GM21529 (cell line): ENCODE results near the gene HPCAL1.

Experiments
- ATAC-seq: cut with Tn5 transposase; IDR thresholded peaks from one replicate; pipeline ENCODE4 v1.9.1; 2021; ENCODE audit not compliant: unreplicated experiment

HPCAL1 gene

DNA sequence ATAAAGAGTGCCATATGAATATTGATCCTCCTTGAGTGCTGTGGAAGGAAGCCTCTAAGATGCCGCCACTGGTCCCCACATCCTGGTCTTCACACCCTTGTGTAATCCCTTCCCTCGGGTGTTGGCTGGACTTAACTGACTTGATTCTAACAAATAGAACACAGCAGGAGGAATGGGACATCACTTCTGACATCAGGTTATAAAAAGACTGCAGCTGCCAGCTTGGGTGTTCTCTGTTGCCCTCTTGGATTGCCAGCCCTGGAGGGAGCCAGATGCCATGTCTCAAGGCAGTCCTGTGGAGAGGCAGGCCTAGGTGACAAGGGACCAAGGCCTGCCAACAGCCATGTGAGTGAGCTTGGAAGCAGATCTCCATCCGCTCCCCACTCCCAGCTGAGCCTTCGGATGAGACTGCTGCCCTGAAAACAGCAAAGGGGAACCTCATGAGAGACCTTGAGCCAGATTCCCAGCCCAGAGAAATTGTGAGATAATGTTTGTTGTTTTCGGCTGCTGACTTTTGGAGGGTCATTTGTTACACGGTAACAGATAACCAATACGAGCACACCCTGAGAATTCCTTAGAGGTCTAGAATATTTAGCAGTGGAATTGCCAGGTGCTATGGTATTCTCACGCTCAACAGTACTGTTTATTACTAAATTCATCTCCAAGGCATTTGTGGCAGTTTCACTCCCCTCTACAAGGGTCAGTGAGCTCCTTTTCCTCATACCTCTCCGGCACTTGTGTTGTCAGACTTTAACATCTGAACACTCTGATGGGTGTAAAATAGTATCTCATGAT, 32.5 kb downstream of the HPCAL1 start:
- no peak for ATAC-seq

DNA sequence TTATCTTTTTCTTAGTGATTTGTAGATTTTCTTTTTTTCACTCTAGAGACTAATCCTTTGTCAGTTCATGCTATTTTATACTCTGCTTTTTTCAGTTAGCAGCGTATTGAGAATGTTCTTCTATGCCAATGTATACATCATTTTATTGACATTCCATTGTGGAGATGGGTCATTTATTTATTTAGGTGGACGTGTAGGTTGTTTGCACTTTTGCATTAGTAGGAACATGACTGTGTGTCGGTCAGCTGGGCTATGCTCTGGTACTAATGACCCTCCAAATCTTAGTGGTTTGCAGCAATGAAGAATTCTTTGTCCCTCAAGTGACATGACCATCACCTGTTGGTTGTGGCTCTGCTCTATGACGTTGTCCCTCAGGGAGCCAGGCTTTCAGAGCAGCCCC, 33.6 kb downstream of the HPCAL1 start:
- no peak for ATAC-seq

GRCh38 chr2:10337449-10338269, 35.0 kb downstream of the HPCAL1 start:
- ATAC-seq = no peak

- ATAC-seq = no peak
Measured at GRCh38 chr2:10338270-10339188, 35.8 kb downstream of the HPCAL1 start.

DNA sequence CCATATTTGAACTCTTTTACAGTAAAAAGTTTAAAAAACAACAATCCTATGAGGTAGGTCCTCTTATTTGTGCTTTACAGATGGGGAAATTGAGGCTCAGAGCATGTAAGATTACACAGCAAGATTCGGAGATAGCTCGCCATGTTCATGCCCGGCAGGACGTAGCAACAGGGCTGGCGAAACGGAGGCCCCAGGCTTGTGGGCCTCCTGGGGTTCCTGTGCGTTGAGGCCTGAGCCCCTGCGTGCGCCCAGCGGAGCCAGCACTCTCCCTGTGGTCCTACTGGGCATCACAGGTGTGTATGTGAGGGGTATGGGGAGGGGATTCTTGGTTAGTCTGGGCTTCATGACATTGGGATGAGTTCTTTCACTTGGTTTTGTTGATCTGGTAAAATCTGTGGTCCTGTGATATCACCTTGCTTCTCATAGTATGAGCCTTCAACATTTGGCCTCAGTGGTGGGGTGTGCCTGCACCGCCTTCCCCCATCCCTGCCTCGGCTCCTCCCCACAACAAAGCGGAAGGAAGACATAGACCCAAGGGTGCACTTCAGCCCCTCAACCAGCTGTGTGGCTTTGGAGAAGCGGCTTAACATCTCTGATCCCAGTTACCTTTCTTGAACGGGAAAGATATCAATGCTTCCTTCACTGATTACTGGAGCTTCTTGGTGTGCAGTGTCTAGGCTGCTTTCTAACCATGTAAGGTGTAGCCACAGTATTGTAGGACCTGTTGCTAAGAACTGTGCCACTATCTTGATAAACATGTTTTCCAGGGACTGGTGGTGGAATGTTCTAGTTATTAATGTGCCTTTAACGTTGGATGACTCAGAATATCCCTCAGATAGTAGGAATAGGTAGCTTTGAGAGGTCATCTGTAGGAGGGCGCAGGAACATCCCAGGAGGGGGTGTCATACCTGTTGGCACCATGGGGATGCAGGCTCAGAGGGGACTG, 37.2 kb downstream of the HPCAL1 start:
- no peak for ATAC-seq

DNA sequence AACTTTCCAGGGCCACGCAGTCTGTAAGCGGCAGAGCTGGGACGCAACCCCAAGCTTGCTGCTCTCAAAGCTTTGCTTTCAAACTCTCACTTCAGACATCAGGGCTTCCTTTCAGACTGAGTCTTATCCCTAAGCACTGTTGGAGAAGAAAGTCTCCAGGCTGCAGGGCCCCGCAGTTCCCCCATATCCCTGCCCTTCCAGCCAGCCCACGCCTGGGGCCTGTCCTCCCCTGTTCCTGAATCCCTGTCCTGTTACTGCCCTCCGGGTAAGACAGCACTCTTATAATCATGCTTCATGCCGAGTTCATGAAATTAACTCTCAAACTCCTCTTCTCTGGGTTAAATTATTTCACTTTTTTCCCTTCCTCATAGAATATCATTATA, 37.9 kb downstream of the HPCAL1 start:
- ATAC-seq = no peak

DNA sequence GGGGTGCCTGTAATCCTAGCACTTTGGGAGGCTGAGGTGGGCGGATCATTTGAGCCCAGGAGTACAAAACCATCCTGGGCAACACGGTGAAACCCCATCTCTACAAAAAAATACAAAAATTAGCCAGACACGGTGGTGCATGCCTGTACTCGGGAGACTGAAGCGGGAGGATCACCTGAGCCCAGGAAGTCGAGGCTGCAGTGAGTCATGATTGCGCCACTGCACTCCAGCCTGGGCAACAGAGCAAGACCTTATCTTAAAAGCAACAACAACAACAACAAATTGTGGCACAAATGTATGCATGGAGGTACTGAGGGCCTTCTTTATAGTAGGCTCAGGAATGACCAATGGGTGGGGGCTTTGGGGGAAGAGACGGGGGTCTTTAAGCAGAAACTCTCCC, 38.5 kb downstream of the HPCAL1 start:
- no peak for ATAC-seq

DNA sequence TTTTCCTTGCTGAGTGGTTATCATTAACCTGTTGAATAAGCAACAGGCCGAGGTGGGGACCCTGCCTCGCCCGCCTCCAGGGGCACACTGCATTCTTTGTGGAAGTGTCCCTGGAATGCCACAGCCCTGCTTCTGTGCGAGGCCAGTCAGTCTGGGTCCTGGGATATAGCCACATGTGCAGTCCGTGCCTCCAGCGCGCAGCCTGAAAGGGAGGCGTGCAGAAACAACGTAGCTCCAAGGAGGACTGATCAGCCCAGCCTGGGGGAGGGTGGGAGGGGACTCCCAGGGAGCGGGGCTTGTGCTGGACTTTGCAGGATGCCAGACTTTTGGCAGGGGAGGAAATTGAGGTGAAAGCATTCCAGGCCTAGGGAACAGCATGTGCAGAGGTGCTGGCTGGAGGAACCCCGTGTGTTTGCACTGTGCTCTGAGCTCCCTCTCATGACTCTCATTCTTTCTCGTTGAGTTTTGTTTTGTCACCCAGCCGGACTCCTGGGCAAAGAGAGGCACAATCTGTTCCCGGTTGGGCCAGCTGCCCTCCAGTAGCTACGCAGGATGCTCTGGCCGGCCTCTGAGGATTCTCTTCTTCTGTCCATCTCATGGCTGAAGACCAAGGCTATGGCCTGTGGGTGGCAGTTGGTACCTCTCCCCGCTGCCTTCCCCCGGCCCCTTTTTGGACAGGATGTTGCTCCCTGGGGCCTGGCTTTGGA, 39.7 kb downstream of the HPCAL1 start:
- ATAC-seq = no peak

DNA sequence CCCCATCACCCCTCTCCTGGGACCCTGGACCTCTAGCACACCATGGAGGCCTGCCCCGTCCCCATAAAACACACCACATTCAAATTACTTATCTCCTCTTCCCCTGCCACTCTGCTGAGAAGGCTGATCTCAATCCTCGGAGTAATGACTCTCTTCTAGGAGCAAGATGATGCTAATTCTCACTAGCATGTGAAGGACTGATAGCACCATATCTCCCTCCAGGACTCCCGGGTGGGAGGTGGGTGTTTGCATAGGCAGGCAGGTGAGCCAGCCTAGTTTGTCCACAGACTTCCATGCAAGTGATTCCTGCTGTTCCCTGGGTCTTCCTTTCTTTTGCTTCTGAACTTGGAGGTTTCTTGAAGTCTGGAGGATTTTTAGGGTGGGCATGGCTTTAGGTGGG, 40.5 kb downstream of the HPCAL1 start:
- ATAC-seq = no peak

GRCh38 chr2:10343658-10344057, 41.0 kb downstream of the HPCAL1 start:
- no peak for ATAC-seq

DNA sequence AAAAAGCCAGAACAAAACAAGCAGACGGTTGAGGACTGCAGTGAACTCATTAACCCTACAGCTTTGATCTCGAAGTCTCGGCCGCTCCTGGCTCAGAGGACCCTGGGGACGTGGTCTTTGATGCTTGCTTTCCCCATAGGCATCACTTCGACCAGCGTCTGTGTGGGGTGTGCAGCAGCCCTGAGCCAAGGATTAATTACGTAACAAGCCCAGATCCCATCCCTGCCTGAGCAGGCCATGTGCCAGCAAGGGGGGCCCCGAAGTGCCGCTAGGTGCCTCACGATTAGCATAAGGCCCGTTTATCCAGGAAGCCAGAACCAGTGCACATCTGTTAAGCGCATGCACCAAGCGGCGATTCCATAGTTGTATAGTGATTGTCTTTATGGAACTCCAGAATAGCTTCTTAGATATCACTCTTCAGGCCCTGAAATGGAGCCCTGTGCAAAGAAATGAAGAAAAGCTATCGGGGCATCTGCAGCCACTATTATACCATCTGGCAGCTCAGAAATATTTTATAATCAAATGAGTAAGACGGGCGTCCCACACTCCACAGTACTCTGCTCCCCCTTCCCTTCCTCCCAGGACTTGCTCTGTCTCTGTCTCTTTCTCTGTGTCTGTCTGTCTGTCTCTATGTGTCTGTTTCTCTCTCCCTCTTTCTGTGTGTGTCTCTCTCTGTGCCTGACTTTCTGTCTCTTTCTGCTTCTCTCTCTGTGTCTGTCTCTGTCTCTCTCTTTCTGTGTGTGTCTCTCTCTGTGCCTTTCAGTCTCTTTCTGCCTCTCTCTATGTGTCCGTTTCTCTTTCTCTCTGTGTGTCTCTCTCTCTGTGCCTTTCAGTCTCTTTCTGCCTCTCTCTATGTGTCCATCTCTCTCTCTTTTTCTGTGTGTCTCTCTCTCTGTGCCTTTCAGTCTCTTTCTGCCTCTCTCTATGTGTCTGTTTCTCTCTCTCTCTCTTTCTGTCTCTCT, 41.7 kb downstream of the HPCAL1 start:
- ATAC-seq = no peak

- no peak for ATAC-seq
Measured at GRCh38 chr2:10345126-10345525, 42.4 kb downstream of the HPCAL1 start.

DNA sequence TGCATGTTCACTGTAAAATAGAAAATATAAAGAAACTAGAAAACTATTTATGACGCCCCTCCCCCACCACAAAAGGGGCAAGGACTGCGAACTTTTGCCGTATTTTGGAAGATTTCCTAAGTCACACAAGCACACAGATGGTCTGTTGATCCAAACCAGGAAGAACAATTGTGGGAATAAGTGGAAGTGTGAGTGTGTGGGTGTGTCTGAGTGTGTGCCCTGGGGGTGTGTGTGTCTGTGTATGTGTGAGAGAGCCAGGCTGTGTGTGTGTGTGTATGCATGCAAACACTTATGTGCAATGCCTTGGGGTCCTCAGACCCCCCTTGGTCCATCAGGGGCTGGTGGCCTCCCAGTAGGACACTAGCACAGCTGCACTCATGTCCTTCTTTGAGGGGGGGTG, 43.1 kb downstream of the HPCAL1 start:
- no peak for ATAC-seq

- ATAC-seq = no peak
Measured at GRCh38 chr2:10346929-10347561, 44.3 kb downstream of the HPCAL1 start.

- ATAC-seq = no peak
Measured at GRCh38 chr2:10347562-10347948, 44.9 kb downstream of the HPCAL1 start.

GRCh38 chr2:10348891-10349290, 46.2 kb downstream of the HPCAL1 start:
- ATAC-seq = no peak

DNA sequence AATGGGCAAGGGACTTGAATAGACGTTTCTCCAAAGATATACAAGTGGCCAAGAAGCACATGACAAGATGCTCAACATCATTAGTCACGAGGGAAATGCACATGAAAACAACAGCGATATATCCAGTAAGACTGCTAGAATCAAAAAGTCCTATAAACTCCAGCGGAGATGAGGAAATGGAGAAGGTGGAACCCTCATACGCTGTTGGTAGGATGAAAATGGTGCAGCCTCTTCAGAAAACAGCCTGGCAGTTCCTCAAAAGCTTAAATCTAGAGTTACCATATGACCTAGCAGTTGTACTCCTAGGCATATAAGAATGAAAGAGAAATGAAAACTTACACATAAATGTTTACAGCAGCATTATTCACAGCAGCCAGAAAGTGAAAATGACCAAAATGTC, 48.1 kb downstream of the HPCAL1 start:
- no peak for ATAC-seq

GRCh38 chr2:10352361-10352760, 49.7 kb downstream of the HPCAL1 start:
- ATAC-seq = no peak
